ENCODE measurements around the gene NKIRAS1.
"Not testable (repeated sequence)": the region's sequence is repeated elsewhere in the genome, so short reads cannot be mapped to it uniquely, and the experiment has no call there.

The NKIRAS1 gene

DNA sequence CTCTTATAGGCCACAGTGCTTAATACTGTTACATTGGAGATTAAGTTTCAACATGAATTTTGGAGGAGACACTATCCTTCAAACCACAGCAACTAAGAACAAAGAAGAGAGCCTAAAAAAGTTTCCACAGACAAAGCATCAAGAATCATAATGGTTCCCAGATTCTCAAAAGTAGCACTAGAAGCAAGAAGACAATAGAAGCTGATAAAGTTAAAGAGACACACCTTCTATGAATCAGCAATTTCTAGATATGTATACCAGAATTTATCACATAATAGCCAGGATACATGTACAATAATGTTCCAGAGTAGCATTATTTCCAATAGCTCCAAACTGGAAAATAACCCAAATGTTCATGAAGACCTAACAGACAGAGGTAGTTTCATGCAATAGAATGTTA, 12.2 kb downstream of the NKIRAS1 start:
- no peak for DNase-seq (ENCODE audit: low read depth)

DNA sequence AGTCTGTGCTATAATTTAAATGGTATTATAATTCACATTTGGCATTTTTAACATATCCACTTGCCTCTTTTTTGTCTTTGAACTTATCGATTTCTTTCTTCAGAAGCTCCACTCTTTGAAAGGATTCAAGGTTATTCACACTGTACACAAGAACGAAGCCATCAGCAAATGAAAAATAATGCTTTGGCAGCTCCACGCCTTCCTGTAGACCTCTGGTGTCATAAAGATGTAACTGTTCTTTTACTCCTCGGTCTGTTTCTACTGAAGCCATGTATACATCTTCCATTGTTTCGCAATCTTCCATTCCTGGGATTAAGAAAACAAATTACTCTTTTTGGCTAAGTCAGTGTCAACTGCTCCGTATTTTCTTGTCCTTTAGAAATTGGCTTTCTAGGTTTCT, 16.0 kb downstream of the NKIRAS1 start:
- DNase-seq (ENCODE audit: low read depth) = no peak

DNA sequence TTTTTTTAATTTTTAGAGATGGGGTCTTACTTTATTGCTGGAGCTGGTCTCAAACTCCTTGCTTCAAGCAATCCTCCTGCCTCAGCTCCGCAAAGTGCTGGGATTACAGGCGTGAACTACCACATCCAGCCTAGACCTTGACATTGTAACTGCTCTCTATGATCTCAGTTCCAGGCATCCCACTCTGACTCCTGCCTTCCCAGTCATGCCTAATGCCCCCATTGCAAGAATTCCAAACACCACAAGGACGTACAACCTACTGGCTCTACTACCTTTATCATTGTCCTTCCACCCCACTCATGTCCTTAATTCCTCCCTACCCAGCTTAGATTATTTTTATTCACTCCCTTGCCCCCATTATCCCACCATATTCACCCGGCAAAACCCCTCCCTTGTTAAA, 21.6 kb downstream of the NKIRAS1 start:
- DNase-seq (ENCODE audit: low read depth) = no peak

DNA sequence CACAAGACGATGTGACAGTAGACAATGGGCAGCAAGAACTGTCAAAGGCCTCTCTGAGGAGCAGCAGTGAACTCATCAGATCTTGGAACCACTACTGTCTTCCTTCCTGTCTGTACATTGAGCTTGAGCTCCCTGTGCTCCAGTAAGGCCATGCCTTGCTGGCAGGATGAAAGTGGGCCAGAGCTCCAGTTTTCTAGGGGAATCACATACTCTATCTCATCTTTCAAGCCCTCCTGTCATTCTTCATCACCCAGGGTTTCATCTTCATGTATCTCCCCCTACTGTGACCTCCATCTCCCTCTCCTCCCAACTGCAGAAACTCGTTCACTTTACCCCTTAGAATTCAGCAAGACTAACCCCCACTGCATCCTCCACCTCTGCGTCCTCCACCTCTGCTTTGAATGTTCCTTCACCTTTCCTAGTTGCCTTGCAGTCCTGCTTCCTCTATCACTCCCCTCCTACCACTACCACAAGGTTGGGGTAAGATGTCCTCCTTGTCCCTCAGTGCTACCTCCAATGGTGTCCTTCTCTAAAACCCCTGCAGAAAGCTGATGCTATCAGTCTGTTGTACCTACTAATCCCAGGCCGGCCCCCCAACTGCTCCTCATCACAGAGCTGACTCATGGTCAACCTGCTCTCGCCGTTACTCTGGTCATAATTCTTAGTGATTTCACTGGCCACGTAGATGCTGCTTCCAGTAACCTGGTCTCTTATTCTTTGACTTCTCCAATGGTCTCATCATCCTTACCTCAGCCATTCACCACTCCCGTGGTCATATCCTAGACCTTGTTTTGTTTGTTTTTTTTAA, 22.3 kb downstream of the NKIRAS1 start:
- no peak for DNase-seq (ENCODE audit: low read depth)

DNA sequence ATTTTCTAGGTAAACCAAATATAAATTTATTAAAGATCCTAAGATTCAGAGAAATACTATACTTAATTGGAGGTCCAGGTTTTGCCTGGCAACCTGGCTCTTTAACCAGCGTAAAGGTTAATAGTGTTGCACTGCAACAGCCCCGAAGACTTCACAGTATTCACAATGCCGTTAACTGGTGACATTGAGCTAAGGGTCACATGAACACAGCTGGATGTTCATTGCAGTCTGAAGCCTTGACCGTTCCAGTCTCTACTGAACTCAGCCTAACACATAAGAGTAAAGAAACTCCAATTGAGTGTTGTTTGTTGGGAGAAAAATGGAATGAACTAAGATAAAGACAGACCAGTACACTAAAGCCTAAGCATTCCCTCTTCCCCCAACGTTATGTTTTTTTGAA, 26.8 kb downstream of the NKIRAS1 start:
- no peak for DNase-seq (ENCODE audit: low read depth)

DNA sequence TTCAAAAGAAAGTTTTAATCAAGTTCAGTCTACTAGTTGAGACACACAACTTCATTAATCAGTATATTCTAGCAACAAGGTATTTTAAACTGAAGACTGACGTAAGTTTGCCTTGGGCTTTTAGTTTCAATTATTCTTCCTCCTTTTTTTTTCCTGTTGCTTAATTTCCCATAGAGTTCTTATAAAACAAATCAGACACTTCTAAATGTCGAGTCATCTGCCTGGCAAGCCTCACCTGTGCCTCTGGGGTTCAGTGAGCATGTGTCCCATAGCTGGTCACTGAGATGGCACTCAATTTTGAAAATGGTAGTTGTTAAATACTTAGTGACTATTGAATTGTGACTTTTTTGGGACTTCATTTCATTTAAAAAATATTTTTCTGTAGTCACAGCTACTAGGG, 27.4 kb downstream of the NKIRAS1 start:
- no peak for DNase-seq (ENCODE audit: low read depth)

DNA sequence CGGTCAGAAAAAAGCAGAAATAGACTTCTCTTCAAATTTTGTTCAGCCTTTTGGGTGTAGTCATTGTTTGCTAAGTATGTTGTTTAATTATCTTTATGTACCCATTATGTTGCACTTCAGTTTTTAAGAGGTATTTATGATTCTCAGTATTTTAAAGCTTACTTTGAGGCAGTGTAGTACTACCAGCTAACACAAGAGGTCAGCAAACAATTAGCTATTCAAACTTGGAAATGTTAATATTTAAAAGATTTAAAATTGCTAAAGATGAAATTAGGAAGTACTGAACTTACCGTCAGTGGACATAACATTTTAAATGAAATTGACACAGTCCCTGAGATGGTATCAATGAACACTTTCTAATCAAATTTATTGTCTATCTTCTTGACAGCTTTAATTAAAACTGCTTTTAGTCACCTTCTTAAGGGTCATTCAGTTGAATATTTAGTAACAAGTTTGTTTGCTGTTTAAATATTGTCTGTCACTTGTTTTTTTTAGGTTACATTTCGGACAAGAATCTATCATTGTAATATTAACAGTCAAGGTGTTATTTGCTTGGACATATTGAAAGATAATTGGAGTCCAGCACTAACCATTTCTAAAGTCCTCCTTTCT, 28.1 kb downstream of the NKIRAS1 start:
- DNase-seq (ENCODE audit: low read depth) = no peak

DNA sequence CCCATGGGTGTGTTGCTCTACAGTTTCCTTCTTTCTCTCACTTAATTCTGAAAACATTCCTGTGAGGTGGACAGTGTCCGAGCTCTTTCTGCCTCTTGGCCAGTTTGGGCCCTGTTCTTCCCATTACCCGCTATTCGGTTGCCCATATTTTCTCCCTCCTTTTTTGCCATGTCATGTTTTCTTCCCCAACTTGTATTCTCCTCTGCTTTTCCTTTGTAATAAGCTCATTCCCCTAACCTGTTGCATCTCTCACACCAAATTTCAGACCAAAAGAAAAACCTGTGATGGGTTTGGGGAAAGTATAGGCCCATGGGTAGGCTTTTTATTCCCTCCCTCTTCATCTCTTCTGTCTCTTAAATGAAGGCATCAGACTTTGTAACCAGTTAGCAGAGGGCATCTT, 30.5 kb downstream of the NKIRAS1 start:
- no peak for DNase-seq (ENCODE audit: low read depth)

DNA sequence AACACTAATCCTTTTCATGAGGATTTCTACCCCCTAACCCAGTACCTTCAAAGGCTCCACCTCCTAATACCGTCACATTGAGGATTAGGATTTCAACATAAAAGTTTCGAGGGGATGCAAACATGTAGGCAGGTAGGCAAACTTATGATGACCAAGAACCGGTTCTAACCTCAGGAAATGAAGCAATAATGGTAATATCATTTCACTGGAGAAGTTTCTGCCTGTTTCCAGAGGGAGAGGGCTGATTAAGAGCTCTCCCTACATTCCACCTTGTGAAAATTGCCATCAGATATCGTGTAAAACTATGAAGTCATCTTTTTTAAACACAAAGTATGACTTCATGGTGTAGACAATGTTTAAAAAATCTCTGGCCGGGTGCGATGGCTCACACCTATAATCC, 31.6 kb downstream of the NKIRAS1 start:
- DNase-seq (ENCODE audit: low read depth) = no peak

DNA sequence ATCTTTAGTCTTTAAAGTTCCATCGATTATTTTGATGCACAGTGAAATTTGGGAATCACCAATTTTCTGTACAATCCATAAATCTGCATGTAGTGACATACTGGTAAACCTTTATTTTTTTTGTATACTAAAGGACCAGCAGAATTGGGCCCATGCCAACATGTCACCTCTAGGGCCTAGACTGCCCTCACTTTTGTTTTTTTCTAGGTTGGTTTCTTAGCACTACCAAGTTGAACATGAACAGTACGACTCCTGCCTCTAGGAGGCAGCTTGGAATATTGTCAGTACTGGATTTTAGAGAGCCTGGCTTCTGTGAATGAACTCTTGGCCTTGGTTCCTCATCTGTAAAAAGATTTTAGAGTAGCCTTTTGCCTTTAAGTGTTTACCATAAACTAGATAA, 32.3 kb downstream of the NKIRAS1 start:
- DNase-seq (ENCODE audit: low read depth) = no peak

DNA sequence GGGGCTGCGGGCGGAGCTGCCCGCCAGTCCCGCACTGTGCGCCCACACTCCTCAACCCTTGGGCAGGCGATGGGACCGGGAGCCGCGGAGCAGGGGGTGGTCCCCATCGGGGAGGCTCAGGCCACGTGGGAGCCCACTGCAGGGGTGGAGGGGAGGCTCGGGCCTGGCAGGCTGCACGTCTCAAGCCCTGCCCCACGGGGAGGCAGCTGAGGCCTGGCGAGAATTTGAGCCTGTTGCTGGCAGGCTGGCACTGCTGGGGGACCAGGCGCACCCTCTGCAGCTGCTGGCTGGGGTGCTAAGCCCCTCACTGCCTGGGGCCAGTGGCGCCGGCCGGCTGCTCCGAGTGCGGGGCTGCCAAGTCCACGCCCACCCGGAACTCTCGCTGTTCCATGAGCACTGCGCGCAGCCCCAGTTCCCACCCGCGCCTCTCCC, 34.3 kb downstream of the NKIRAS1 start:
- DNase-seq (ENCODE audit: low read depth) = no peak

DNA sequence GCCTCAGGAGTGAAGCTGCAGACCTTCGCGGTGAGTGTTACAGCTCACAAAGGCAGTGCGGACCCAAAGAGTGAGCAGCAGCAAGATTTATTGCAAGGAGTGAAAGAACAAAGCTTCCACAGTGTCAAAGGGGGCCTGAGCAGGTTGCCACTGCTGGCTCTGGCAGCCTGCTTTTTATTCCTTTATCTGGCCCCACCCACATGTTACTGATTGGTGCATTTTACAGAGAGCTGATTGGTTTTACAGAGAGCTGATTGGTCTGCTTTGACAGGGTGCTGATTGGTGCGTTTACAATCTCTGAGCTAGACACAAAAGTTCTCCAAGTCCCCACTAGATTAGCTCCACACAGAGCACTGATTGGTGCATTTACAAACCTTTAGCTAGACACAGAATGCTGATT, 34.8 kb downstream of the NKIRAS1 start:
- DNase-seq (ENCODE audit: low read depth) = not testable (repeated sequence)

DNA sequence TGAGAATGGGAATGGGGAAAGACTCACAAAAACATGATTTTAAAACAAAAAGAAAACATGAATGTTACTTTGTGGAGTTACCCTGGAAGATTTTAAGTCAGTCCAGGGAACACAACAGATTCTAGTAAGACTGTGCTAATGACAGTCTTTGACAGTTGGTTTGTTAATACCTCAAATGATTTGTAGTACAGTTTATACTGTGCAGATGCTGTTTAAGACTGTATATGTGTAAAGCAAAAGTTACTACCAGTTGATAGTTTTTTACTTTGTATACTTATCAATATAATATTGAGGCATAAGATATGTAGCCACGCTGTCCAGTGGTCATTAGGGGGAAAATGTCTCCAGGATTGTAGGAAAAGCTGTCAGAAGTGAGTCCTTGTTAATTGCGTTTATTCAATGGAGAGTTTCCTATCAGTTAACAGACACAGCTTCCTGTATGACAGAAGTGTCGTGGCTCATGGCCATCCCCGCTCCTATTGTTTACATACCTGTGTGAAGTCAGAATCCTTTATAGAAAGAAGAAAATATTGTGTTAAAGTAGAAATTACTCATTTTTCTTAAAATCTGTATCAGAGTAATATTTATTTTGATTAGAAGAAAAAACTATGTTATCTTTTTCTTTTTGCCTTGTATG, 36.0 kb downstream of the NKIRAS1 start:
- no peak for DNase-seq (ENCODE audit: low read depth)

DNA sequence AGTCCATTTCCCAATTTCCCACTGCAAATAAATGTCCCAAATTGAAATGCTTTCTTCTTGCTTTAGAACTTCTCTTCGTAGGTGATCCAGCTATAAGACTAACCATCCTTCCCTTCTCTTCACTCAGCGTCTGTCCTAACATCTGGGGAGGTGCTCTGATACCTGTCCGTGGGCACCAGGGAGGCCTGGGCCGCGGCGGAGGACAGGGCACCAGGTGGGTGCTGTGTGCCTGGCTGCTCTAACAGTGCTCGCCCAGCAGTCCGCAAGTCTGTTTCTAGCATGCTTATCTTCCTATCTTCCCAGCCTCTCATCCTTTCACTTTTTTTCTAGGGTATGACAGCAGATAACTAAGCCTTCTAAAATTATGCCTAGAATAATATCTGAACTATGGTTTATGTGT, 37.3 kb downstream of the NKIRAS1 start:
- no peak for DNase-seq (ENCODE audit: low read depth)

DNA sequence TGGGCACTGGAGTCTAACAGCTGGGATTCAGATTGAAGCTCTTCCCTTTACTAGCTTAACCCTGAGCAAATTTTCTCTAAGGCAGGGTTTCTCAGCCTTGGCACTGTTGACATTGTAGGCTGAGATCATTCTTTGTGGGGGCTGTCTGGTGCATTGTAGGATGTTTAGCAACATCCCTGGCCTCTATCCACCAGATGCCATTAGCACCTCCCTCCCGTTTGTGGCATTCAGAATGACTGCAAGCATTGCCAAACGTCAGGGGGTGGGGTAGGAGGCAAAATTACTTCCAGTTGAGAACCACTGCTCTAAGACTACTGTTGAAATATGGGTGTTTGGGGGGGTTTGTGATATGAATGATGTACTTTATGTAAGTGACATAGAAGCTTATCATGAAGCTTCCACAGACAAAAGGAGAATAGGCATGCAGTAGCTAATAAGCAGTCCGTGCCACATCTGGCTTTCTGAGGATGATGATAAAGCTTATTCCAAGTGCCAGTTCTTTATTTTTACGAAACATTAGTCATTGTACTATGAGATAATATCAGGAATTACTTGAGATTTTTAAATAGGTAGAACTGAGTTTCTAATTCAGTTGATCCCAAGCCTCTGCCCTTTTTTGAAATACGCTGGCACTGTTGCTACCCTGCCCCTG, 39.3 kb downstream of the NKIRAS1 start:
- no peak for DNase-seq (ENCODE audit: low read depth)

DNA sequence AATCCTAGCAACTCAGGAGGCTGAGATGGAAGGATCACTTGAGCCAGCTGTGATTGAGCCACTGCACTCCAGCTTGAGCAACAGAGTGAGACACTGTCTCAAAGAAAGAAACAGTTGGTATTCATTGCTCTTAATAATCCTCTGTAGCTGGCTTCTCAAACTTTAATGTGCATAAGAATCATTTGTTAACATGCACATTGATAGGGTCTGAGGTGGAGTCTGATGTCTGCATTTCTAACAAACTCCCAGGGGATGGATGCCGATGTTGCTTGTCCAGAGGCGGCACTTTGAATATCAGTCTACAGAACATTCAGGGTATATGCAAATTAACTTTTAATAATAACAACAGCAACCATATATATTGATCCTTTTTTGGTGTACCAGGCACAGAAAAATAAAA, 39.9 kb downstream of the NKIRAS1 start:
- no peak for DNase-seq (ENCODE audit: low read depth)

DNA sequence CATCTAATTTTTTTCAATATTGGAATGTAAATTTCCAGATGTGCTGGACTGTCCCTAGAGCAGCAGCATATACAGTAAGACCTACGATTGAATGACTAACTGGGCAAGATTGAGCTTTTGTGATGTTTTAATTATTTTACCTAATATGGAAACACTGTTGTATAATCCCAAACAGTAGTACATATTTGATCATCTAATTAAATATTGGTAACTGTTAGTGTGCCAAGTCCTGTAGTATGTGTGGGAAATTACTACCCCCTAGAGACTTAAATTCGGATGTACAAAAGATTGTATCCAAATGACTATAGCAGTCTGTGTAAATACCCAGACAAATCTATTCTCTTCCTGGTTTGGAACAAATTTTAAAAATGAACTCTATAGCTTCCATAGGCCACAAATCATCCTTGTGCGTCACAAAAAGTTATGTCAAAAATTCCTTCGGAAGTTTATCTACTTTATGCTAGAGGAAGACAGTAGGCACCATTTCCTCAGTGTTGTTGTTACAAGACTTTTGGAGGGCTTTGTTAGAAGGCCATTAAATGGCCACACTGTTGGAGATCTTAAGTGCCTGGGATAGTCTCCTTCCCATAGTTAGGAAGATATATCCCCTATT, 41.6 kb downstream of the NKIRAS1 start:
- no peak for DNase-seq (ENCODE audit: low read depth)

DNA sequence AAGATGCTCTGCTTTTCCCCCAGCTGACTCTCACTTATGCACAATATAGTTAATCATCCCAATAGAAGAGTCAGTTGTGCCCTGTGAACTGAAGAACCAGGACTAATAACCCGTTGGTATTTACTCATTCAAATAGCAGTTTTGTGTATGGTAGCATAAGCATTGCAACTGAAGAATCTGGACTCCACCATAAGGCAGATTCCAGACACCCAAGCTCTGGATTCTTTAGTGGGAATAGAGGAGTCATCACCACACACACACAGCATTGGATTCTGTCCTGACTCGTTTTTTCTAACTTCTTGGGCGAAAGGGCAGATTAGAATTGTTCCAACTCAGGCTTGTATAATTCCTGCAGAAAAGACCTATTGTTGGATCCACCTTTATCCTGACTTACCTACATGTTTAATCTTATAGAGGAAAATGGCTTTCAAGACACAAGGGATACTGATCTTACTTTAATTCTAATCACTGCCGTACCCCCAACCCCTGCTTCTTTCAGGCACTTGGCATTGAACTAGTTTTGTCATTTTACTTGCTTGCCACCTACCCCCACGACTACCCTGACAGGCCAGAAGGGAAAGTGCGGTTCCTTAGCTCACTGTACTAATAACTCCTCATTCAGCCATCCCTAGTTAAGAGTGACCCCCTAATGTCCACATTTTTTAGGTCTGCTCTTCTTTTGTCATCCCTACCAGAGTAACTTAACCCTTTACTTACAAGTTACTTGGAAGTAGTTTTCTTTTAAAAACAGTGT, 42.3 kb downstream of the NKIRAS1 start:
- DNase-seq (ENCODE audit: low read depth) = no peak

DNA sequence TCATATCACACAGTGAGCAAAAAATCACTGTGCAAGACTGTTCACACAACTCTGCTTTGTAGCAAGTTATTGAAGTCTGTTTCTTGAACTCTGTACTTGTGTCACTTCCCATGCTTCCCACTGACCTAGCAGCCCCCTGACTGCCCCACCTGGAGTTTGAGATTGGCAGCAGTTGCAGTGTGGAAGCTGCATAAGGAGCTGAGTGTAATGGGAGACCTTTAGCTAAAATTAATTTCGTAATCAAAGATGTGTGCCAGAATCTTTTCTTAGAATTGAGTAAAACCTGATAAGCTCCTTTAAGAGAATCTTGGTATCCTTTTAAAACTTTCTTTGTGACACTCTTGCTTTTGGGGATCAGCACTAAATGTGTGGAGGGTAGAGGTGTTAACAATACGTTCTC, 42.8 kb downstream of the NKIRAS1 start:
- DNase-seq (ENCODE audit: low read depth) = no peak

DNA sequence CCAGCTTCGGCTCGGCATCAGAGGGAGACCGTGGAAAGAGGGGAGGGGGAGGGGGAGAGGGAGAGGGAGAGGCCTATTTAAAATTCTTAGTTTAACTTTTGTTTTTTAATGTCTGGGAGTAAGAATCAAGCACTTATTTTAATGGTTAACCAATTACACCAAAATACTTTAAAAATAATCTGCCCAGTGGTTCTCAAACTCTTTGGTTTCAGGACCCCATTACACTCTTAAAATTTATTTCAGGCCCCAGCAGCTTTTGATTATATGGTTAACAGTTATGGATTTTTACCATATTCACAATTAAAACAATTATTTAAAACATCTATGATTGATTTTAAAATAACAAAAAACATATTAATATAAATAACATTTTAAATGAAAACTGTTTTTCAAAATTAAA, 44.5 kb downstream of the NKIRAS1 start:
- DNase-seq (ENCODE audit: low read depth) = no peak

DNA sequence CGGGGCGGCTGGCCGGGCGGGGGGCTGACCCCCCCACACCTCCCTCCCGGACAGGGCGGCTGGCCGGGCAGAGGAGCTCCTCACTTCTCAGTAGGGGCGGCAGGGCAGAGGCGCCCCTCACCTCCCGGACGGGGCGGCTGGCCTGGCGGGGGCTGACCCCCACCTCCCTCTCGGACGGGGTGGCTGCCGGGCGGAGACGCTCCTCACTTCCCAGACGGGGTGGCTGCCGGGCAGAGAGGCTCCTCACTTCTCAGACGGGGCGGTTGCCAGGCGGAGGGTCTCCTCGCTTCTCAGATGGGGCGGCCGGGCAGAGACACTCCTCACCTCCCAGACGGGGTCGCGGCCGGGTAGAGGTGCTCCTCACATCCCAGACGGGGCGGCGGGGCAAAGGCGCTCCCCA, 45.4 kb downstream of the NKIRAS1 start:
- DNase-seq (ENCODE audit: low read depth) = not testable (repeated sequence)

DNA sequence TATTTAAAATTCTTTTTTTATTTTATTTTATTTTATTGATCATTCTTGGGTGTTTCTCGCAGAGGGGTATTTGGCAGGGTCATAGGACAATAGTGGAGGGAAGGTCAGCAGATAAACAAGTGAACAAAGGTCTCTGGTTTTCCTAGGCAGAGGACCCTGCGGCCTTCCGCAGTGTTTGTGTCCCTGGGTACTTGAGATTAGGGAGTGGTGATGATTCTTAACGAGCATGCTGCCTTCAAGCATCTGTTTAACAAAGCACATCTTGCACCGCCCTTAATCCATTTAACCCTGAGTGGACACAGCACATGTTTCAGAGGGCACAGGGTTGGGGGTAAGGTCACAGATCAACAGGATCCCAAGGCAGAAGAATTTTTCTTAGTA, 46.1 kb downstream of the NKIRAS1 start:
- DNase-seq (ENCODE audit: low read depth) = not testable (repeated sequence)

Data from stimulated activated CD8-positive, alpha-beta memory T cell treated with anti-CD3 and anti-CD28 coated beads, Interleukin-12 subunit alpha, Interleukin-12 subunit beta, amount 100 ng/mL, for 4 hours (primary cell).